PFSK-1 (cell line): ENCODE results near the gene CCDC117.

Experiments used
- FOXP2 ChIP-seq: optimal IDR thresholded peaks from 2 replicates; pipeline ENCODE3; 2011; ENCODE audit warnings: borderline replicate concordance, control low read depth, inconsistent platforms; ENCODE audit not compliant: insufficient read depth; ENCODE audit errors: extremely low read length, extremely low read depth
- POLR2AphosphoS5 ChIP-seq: IDR thresholded peaks from 2 replicates; pipeline ENCODE4 v1.6.1; 2012; ENCODE audit warnings: low read depth, mild to moderate bottlenecking, control low read depth, low read length, moderate library complexity
- REST ChIP-seq, 2 experiments: IDR thresholded peaks; 2 replicates each; pipeline versions ENCODE4 v1.6.1 to v1.8.0; 2011 to 2012; ENCODE audit warnings: low read depth in 2 of 2, low read length in 2 of 2, control low read depth in 1 of 2, inconsistent platforms in 1 of 2, mild to moderate bottlenecking in 1 of 2, moderate library complexity in 1 of 2; ENCODE audit not compliant: insufficient read depth in 1 of 2
- SIN3A ChIP-seq: IDR thresholded peaks from 2 replicates; pipeline ENCODE4 v1.6.1; 2012; ENCODE audit warnings: mild to moderate bottlenecking, low read length, moderate library complexity, borderline replicate concordance; ENCODE audit not compliant: insufficient read depth
- TAF1 ChIP-seq: IDR thresholded peaks from 2 replicates; pipeline ENCODE4 v1.6.1; 2012; ENCODE audit warnings: low read length, control low read depth, borderline replicate concordance; ENCODE audit not compliant: insufficient read depth

The CCDC117 gene

GRCh38 chr22:28815111-28815510 lies 42.6 kb downstream of the CCDC117 start:
- TF ChIP-seq SIN3A (no peak), FOXP2 (no peak), REST (IDR thresholded peaks at IDR 0.05; ENCODE audit: insufficient read depth in 1 of 2, low read depth in 2 of 2, low read length in 2 of 2) (no peak), TAF1 (no peak), POLR2AphosphoS5 (no peak)

DNA sequence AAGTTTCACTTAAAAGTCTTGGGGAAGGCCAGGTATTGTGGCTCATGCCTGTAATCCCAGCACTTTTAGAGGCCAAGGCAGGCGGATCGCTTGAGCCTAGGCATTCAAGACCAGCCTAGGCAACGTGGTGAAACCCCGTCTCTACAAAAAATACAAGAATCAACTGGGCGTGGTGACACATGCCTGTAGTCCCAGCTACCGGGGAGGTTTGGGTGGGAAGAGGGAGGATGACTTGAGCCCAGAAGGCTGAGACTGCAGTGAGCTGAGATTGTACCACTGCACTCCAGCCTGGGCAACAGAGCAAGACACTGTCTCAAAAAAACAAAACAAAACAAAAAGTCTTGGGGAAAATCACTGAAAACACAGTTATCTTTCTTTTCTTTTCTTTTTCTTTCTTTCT lies 43.2 kb downstream of the CCDC117 start:
- no peak for TF ChIP-seq FOXP2
- no peak for TF ChIP-seq REST (IDR thresholded peaks at IDR 0.05; ENCODE audit: insufficient read depth in 1 of 2, low read depth in 2 of 2, low read length in 2 of 2)
- no peak for TF ChIP-seq SIN3A
- no peak for TF ChIP-seq TAF1
- TF ChIP-seq POLR2AphosphoS5 = no peak

DNA sequence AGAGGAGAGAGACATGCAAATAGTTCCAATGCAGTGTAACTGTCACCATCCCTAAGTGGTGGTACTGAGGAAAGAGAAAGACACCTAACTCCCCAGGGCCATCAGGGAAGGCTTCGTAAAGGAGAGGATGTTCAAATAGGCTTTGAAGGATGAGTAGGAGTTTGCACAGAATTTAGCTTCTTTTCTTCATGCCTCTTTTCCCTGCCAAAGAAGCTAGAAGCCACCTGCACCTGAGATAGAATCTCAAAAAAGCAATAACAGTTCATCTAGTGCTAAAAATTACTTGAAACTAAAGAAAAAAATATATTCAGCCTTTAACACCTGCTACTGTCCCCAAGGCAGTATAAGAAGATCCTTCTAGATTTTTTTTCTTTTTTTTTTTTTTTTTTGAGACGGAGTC lies 44.6 kb downstream of the CCDC117 start:
- TF ChIP-seq REST (IDR thresholded peaks at IDR 0.05; ENCODE audit: insufficient read depth in 1 of 2, low read depth in 2 of 2, low read length in 2 of 2) = no peak
- TF ChIP-seq TAF1 = no peak
- TF ChIP-seq POLR2AphosphoS5 = no peak
- no peak for TF ChIP-seq SIN3A
- no peak for TF ChIP-seq FOXP2

DNA sequence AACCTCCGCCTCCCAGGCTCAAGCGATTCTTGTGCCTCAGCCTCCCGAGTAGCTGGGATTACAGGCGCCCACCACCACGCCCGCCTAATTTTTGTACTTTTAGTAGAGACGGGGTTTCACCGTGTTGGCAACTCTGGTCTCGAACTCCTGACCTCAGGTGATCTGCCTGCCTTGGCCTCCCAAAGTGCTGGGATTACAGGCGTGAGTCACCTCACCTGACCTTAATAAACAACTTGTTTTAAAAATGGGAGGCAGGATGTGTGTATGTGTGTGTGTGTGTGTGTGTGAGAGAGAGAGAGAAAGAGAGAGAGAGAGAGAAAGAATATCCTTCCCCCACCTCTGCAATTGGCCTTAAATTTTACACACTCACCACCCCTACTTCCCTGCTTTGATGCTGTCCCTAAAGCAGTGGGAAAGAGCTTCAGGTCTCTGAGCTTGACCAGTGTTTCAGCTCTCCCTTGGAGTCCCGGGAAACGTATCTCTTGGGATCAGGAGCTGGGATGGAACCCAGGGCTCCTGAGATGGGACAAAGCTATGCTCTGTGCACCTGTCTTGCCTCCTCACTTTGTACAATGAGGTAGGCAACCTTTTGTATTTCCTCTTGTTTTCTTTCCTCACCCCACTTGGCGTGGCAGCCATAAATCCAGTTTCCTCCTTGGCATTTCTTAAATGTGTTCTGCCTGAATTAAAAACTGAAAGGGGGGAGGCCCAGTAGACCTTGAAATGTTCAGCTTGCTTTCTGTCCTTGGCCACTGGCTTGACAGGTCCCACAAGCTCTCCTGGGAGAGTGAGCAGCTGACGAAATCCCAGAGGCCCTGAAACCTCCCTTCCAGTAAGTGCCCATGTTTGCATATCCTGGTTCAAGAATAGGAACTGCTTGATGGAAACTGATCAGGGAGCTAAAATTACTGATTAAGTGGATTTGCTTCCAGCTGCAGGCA lies 45.7 kb downstream of the CCDC117 start:
- no peak for TF ChIP-seq SIN3A
- no peak for TF ChIP-seq REST (IDR thresholded peaks at IDR 0.05; ENCODE audit: insufficient read depth in 1 of 2, low read depth in 2 of 2, low read length in 2 of 2)
- no peak for TF ChIP-seq POLR2AphosphoS5
- no peak for TF ChIP-seq FOXP2
- no peak for TF ChIP-seq TAF1
